ENCODE results near the gene IKZF3.

IKZF3 gene

GRCh38 chr17:39791111-39791992 lies 72.8 kb downstream of the IKZF3 start:
- Histone ChIP-seq H3K27ac (ENCODE audit: low read length) (no peak overlapping the region), H3K27me3 (replicated peaks; ENCODE audit: insufficient read depth, low read length) (no peaks in the 10 kb centered on the region), H3K4me1 (ENCODE audit: low read length) (peaks cover 49% of the 10 kb centered on the region), H3K4me2 (ENCODE audit: low read depth, low read length) (no peak overlapping the region), H3K4me3 (ENCODE audit: low read length) (no peak overlapping the region), H3K79me2 (ENCODE audit: low read length) (peaks cover 83% of the 10 kb centered on the region), H3K36me3 (replicated peaks; ENCODE audit: insufficient read depth, low read length) (peaks cover 31% of the 10 kb centered on the region), H3F3A (ENCODE audit: insufficient read depth, low read length) (peaks cover 41% of the 10 kb centered on the region), H3K9ac (ENCODE audit: low read length) (no peak overlapping the region), H4K20me1 (ENCODE audit: insufficient read depth, low read length) (no peaks in the 10 kb centered on the region), H2AFZ (ENCODE audit: low read length) (no peak overlapping the region), H3K9me3 (replicated peaks; ENCODE audit: insufficient read depth, low read length) (no peaks in the 10 kb centered on the region), H3K9me2 (replicated peaks; ENCODE audit: insufficient read depth, low read length) (no peaks in the 10 kb centered on the region)
- no peak for DNase-seq
- TF ChIP-seq, protein P1, sequence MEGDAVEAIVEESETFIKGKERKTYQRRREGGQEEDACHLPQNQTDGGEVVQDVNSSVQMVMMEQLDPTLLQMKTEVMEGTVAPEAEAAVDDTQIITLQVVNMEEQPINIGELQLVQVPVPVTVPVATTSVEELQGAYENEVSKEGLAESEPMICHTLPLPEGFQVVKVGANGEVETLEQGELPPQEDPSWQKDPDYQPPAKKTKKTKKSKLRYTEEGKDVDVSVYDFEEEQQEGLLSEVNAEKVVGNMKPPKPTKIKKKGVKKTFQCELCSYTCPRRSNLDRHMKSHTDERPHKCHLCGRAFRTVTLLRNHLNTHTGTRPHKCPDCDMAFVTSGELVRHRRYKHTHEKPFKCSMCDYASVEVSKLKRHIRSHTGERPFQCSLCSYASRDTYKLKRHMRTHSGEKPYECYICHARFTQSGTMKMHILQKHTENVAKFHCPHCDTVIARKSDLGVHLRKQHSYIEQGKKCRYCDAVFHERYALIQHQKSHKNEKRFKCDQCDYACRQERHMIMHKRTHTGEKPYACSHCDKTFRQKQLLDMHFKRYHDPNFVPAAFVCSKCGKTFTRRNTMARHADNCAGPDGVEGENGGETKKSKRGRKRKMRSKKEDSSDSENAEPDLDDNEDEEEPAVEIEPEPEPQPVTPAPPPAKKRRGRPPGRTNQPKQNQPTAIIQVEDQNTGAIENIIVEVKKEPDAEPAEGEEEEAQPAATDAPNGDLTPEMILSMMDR (IDR thresholded peaks at IDR 0.05; ENCODE audit: low read length) = no peak
- TF ChIP-seq EZH2 (optimal IDR thresholded peaks at IDR 0.05; ENCODE audit: low read depth, low read length) (no peak), EZH2phosphoT487 (IDR thresholded peaks at IDR 0.05; ENCODE audit: low read length) (no peak)

GRCh38 chr17:39787743-39788484 lies 76.2 kb downstream of the IKZF3 start:
- Histone ChIP-seq H3F3A (ENCODE audit: insufficient read depth, low read length) (peaks cover 11% of the 10 kb centered on the region), H3K27me3 (replicated peaks; ENCODE audit: insufficient read depth, low read length) (no peaks in the 10 kb centered on the region), H3K36me3 (replicated peaks; ENCODE audit: insufficient read depth, low read length) (peaks cover 37% of the 10 kb centered on the region), H3K9me2 (replicated peaks; ENCODE audit: insufficient read depth, low read length) (no peaks in the 10 kb centered on the region), H3K9me3 (replicated peaks; ENCODE audit: insufficient read depth, low read length) (no peaks in the 10 kb centered on the region), H3K27ac (ENCODE audit: low read length) (no peak overlapping the region), H4K20me1 (ENCODE audit: insufficient read depth, low read length) (no peaks in the 10 kb centered on the region), H3K79me2 (ENCODE audit: low read length) (peaks cover 96% of the 10 kb centered on the region), H3K4me1 (ENCODE audit: low read length) (peaks cover 37% of the 10 kb centered on the region), H3K9ac (ENCODE audit: low read length) (no peak overlapping the region), H3K4me2 (ENCODE audit: low read depth, low read length) (no peak overlapping the region), H3K4me3 (ENCODE audit: low read length) (no peak overlapping the region), H2AFZ (ENCODE audit: low read length) (no peak overlapping the region)
- DNase-seq = no peak
- TF ChIP-seq EZH2 (optimal IDR thresholded peaks at IDR 0.05; ENCODE audit: low read depth, low read length) = no peak
- no peak for TF ChIP-seq EZH2phosphoT487 (IDR thresholded peaks at IDR 0.05; ENCODE audit: low read length)
- TF ChIP-seq, protein P1 (IDR thresholded peaks at IDR 0.05; ENCODE audit: low read length) = no peak

- Histone ChIP-seq H3K9ac (ENCODE audit: low read length) (no peak overlapping the region), H3K4me2 (ENCODE audit: low read depth, low read length) (no peak overlapping the region), H3K79me2 (ENCODE audit: low read length) (peaks cover 96% of the 10 kb centered on the region), H3K27ac (ENCODE audit: low read length) (no peak overlapping the region), H3F3A (ENCODE audit: insufficient read depth, low read length) (peaks cover 11% of the 10 kb centered on the region), H3K9me3 (replicated peaks; ENCODE audit: insufficient read depth, low read length) (no peaks in the 10 kb centered on the region), H3K9me2 (replicated peaks; ENCODE audit: insufficient read depth, low read length) (no peaks in the 10 kb centered on the region), H4K20me1 (ENCODE audit: insufficient read depth, low read length) (no peaks in the 10 kb centered on the region), H3K4me1 (ENCODE audit: low read length) (peaks cover 37% of the 10 kb centered on the region), H3K27me3 (replicated peaks; ENCODE audit: insufficient read depth, low read length) (no peaks in the 10 kb centered on the region), H2AFZ (ENCODE audit: low read length) (no peak overlapping the region), H3K4me3 (ENCODE audit: low read length) (no peak overlapping the region), H3K36me3 (replicated peaks; ENCODE audit: insufficient read depth, low read length) (peaks cover 38% of the 10 kb centered on the region)
- no peak for TF ChIP-seq EZH2phosphoT487 (IDR thresholded peaks at IDR 0.05; ENCODE audit: low read length)
- no peak for TF ChIP-seq EZH2 (optimal IDR thresholded peaks at IDR 0.05; ENCODE audit: low read depth, low read length)
- TF ChIP-seq, protein P1 (IDR thresholded peaks at IDR 0.05; ENCODE audit: low read length) = no peak
- no peak for DNase-seq
These were observed 77.1 kb downstream of the IKZF3 start for GRCh38 chr17:39787041-39787440.

Measured in MM.1S (cell line).